SK-N-SH treated with all-trans-retinoic acid at 6 μM for 48 hours (cell line): ENCODE data around the gene GTF2H4.

Experiments used
- ARNTL ChIP-seq: fragments of 450-650 bp; formaldehyde crosslinking; IDR thresholded peaks from 2 replicates; pipeline ENCODE4 v1.5.0; 2020; ENCODE audit warnings: low read depth, mild to moderate bottlenecking, moderate library complexity, borderline replicate concordance
- CREB5 ChIP-seq: fragments of 250-450 bp; sonication (Bioruptor Pico); IDR thresholded peaks from 2 replicates; pipeline ENCODE4 v1.5.1; 2020; ENCODE audit warnings: low read depth, mild to moderate bottlenecking, moderate library complexity
- ESRRG ChIP-seq: fragments of 250-450 bp; sonication (Bioruptor Pico); IDR thresholded peaks from 2 replicates; pipeline ENCODE4 v1.6.1; 2021; ENCODE audit warnings: mild to moderate bottlenecking
- ISL1 ChIP-seq: fragments of 250-450 bp; sonication (Bioruptor Pico); IDR thresholded peaks from 2 replicates; pipeline ENCODE4 v2.1.2; 2022; ENCODE audit warnings: mild to moderate bottlenecking, moderate library complexity
- PATZ1 ChIP-seq: fragments of 250-450 bp; sonication (Bioruptor Pico); IDR thresholded peaks from 2 replicates; pipeline ENCODE4 v1.8.0; 2020; ENCODE audit warnings: mild to moderate bottlenecking, moderate library complexity, borderline replicate concordance
- RARB ChIP-seq: fragments of 250-450 bp; sonication (Bioruptor Pico); IDR thresholded peaks from 2 replicates; pipeline ENCODE4 v1.8.0; 2021; ENCODE audit warnings: mild to moderate bottlenecking, moderate library complexity
- TCF4 ChIP-seq: fragments of 250-450 bp; sonication (Bioruptor Pico); IDR thresholded peaks from 2 replicates; pipeline ENCODE4 v1.8.0; 2021; ENCODE audit warnings: mild to moderate bottlenecking, moderate library complexity, borderline replicate concordance
- TOX ChIP-seq: fragments of 250-450 bp; sonication (Bioruptor Pico); IDR thresholded peaks from 2 replicates; pipeline ENCODE4 v1.8.0; 2021; ENCODE audit warnings: mild to moderate bottlenecking, moderate library complexity, borderline replicate concordance
- ZC3H10 ChIP-seq: fragments of 250-450 bp; sonication (Bioruptor Pico); IDR thresholded peaks from 2 replicates; pipeline ENCODE4 v1.5.1; 2021; ENCODE audit warnings: mild to moderate bottlenecking, moderate library complexity
- ZFP30 ChIP-seq: fragments of 450-650 bp; formaldehyde crosslinking; IDR thresholded peaks from 2 replicates; pipeline ENCODE4 v1.5.0; 2022; ENCODE audit warnings: mild to moderate bottlenecking, moderate library complexity
- ZNF565 ChIP-seq: fragments of 450-650 bp; formaldehyde crosslinking; conservative IDR thresholded peaks from 2 replicates; pipeline ENCODE4 v1.5.0; 2020; ENCODE audit warnings: low read depth, mild to moderate bottlenecking, moderate library complexity
- ZNF70 ChIP-seq: fragments of 450-650 bp; formaldehyde crosslinking; IDR thresholded peaks from 2 replicates; pipeline ENCODE4 v1.5.0; 2020; ENCODE audit warnings: mild to moderate bottlenecking, moderate library complexity

- TF ChIP-seq TOX (CRISPR knock-in tag): no peak
- no peak for TF ChIP-seq ESRRG (CRISPR knock-in tag)
- no peak for TF ChIP-seq ARNTL (CRISPR knock-in tag)
- no peak for TF ChIP-seq ZNF565 (CRISPR knock-in tag)
- TF ChIP-seq ISL1 (CRISPR knock-in tag): no peak
- TF ChIP-seq CREB5 (CRISPR knock-in tag): no peak
- no peak for TF ChIP-seq RARB (CRISPR knock-in tag)
- no peak for TF ChIP-seq ZC3H10
- TF ChIP-seq PATZ1 (CRISPR knock-in tag): no peak
- TF ChIP-seq ZNF70: no peak
- no peak for TF ChIP-seq ZFP30 (CRISPR knock-in tag)
- no peak for TF ChIP-seq TCF4 (CRISPR knock-in tag)
Measured at GRCh38 chr6:30894381-30894780, 13.6 kb upstream of the GTF2H4 start.
